Measurements from ENCODE around the gene UBL7. TPM values are rescaled to one million over a fixed set of nuclear protein-coding genes. Genes with fewer than 3 reads are reported as not detected.

Gene UBL7
- total RNA-seq, 1 experiment from 2014 or later, result 38.5 TPM

DNA sequence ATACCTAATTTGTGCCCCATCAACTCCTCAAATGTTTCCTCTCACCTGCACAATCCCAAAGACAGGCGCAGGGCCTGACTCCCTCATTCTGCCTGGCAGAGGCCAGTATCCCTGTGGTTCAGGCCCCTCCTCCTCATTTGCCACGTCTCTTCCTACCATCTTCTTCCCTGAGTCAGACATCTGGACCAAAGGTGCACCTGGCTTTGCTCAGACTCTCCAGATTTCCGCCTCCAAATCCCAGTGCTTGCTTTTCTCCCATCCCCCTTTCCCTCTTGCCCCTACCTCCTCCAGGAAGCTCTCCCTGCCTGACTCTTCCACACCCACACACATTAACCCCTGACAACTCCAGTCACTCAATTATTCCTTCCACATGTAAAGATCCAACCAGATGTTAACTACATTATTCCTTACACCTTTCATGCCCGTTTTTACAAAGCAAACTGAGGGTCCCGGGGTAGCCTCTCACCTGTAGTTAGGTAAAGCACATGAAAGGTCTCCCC is 46.8 kb downstream of the UBL7 start:
- no peaks in the 10 kb centered on the region for H3K27me3 Mint-ChIP-seq (ENCODE audit: unreplicated experiment)
- intact Hi-C loops (cut with micrococcal nuclease; ENCODE audit: unreplicated experiment), result no loop called here
- peaks cover 8% of the 10 kb centered on the region for H3K4me1 Mint-ChIP-seq (ENCODE audit: low read depth, unreplicated experiment)
- CTCF ChIA-PET, result no interaction called here
- BruUV-seq (replicated peaks), result no TSS peak
- peaks cover 63% of the 10 kb centered on the region for H3K36me3 Mint-ChIP-seq (ENCODE audit: insufficient read depth, unreplicated experiment)
- no peaks in the 10 kb centered on the region for H3K9me3 Mint-ChIP-seq (ENCODE audit: low read depth, unreplicated experiment)
- no peak for DNase-seq
- TF ChIP-seq, protein P1, sequence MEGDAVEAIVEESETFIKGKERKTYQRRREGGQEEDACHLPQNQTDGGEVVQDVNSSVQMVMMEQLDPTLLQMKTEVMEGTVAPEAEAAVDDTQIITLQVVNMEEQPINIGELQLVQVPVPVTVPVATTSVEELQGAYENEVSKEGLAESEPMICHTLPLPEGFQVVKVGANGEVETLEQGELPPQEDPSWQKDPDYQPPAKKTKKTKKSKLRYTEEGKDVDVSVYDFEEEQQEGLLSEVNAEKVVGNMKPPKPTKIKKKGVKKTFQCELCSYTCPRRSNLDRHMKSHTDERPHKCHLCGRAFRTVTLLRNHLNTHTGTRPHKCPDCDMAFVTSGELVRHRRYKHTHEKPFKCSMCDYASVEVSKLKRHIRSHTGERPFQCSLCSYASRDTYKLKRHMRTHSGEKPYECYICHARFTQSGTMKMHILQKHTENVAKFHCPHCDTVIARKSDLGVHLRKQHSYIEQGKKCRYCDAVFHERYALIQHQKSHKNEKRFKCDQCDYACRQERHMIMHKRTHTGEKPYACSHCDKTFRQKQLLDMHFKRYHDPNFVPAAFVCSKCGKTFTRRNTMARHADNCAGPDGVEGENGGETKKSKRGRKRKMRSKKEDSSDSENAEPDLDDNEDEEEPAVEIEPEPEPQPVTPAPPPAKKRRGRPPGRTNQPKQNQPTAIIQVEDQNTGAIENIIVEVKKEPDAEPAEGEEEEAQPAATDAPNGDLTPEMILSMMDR (IDR thresholded peaks at IDR 0.05; ENCODE audit: unreplicated experiment), result no peak
- peak overlapping the region; percentile 46 for H3K27ac Mint-ChIP-seq (ENCODE audit: unreplicated experiment)
- no peak overlapping the region for H3K4me3 Mint-ChIP-seq (ENCODE audit: low read depth, unreplicated experiment)

DNA sequence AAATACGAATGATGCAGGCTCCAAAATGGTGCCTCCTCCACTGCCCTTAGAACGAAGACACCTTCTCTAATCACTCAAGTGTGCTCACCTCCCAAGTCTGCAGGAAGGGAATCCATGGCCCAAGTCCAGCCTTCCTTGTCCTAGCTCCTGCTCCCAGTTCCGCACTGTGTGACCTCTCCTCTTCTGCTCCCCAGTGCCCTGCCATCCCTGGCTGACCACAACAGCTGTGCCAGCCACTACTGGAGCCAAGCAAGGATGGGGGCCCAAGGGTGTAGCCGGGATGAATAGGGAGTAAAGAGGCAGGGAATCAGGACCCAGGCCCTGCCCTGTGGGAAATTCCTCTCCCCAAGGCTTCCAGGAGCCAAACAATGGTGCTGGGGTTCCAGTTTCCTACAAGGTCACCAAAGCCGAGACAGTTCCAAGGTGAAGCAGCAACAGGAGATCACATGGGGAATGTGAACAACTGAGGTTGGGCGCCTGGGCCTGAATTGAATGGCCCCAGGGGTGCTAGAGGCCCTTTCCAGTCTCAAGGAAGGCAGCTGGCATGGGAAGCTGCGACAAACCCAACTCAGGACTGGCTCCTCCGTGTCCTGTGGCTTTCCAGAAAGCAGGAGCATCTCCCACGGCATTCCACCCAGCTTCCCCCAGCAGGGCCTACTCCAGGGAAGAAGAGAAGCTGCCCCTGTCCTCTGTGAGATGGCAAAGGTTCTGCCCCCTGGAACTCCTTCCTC is 47.4 kb downstream of the UBL7 start:
- no peaks in the 10 kb centered on the region for H3K27me3 Mint-ChIP-seq (ENCODE audit: unreplicated experiment)
- H3K4me1 Mint-ChIP-seq (ENCODE audit: low read depth, unreplicated experiment), result peaks cover 2% of the 10 kb centered on the region
- no peak overlapping the region for H3K27ac Mint-ChIP-seq (ENCODE audit: unreplicated experiment)
- no peak for DNase-seq
- intact Hi-C loops (cut with micrococcal nuclease; ENCODE audit: unreplicated experiment), result no loop called here
- peaks cover 63% of the 10 kb centered on the region for H3K36me3 Mint-ChIP-seq (ENCODE audit: insufficient read depth, unreplicated experiment)
- BruUV-seq (replicated peaks), result no TSS peak
- no peaks in the 10 kb centered on the region for H3K9me3 Mint-ChIP-seq (ENCODE audit: low read depth, unreplicated experiment)
- CTCF ChIA-PET, result no interaction called here
- H3K4me3 Mint-ChIP-seq (ENCODE audit: low read depth, unreplicated experiment), result no peak overlapping the region
- TF ChIP-seq, protein P1 (IDR thresholded peaks at IDR 0.05; ENCODE audit: unreplicated experiment), result no peak

DNA sequence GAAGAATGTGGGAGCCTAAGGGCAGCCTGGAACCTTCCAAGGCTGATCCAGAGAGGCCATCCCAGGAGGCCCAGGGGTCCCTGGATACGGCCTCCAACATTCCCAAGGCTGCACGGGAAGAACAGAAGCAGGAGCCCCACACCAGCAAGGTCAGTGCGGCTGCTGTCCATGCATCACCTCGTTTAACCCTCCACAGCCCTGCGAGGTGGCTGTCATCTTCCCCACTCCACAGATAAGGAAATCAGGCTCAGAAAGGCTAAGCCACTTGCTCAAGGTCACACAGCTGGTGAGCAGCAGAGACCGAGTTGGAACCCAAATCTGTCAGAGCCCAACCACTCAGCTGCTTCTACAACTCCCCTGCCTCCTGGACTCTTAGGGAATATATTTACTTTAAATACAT is 48.8 kb downstream of the UBL7 start:
- Mint-ChIP-seq H3K27ac (ENCODE audit: unreplicated experiment) (peak overlapping the region; percentile 12), H3K4me3 (ENCODE audit: low read depth, unreplicated experiment) (no peak overlapping the region), H3K4me1 (ENCODE audit: low read depth, unreplicated experiment) (peaks cover 10% of the 10 kb centered on the region), H3K36me3 (ENCODE audit: insufficient read depth, unreplicated experiment) (peaks cover 65% of the 10 kb centered on the region), H3K9me3 (ENCODE audit: low read depth, unreplicated experiment) (no peaks in the 10 kb centered on the region), H3K27me3 (ENCODE audit: unreplicated experiment) (no peaks in the 10 kb centered on the region)
- DNase-seq, result no peak
- CTCF ChIA-PET, result no interaction called here
- no TSS peak for BruUV-seq (replicated peaks)
- intact Hi-C loops (cut with micrococcal nuclease; ENCODE audit: unreplicated experiment), result no loop called here
- TF ChIP-seq, protein P1 (IDR thresholded peaks at IDR 0.05; ENCODE audit: unreplicated experiment), result no peak

DNA sequence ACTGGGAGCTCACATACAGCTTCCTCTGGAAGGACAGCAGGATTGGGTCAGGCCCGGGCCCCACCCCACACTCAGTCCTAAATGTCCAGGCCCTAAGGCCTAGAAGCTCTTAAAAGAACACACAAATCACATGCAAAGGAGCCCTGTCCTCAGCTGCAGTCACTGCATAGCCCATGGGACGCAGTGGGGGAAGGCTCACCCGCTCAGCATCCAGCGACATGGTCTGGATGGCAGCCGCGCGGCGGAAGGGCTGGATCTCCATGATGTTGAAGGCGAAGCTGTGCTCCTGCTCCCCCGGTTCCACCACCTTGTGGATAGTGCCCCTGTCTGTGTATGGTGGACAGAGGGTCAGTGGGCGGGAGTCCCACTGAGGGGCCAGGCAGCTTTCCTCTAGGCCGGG is 49.3 kb downstream of the UBL7 start:
- DNase-seq, result no peak
- peak overlapping the region; percentile 12 for H3K27ac Mint-ChIP-seq (ENCODE audit: unreplicated experiment)
- TF ChIP-seq, protein P1 (IDR thresholded peaks at IDR 0.05; ENCODE audit: unreplicated experiment), result no peak
- peaks cover 15% of the 10 kb centered on the region for H3K4me1 Mint-ChIP-seq (ENCODE audit: low read depth, unreplicated experiment)
- peaks cover 63% of the 10 kb centered on the region for H3K36me3 Mint-ChIP-seq (ENCODE audit: insufficient read depth, unreplicated experiment)
- no TSS peak for BruUV-seq (replicated peaks)
- CTCF ChIA-PET, result no interaction called here
- no peak overlapping the region for H3K4me3 Mint-ChIP-seq (ENCODE audit: low read depth, unreplicated experiment)
- intact Hi-C loops (cut with micrococcal nuclease; ENCODE audit: unreplicated experiment), result no loop called here
- H3K9me3 Mint-ChIP-seq (ENCODE audit: low read depth, unreplicated experiment), result no peaks in the 10 kb centered on the region
- H3K27me3 Mint-ChIP-seq (ENCODE audit: unreplicated experiment), result no peaks in the 10 kb centered on the region

Data from Calu3 (cell line).